HepG2 (cell line): ENCODE results near the gene TUBA4A. TPM values are rescaled to one million over a fixed set of nuclear protein-coding genes. Genes with fewer than 3 reads are reported as not detected.

Source experiments
- GZF1 ChIP-seq: sonication (generic); formaldehyde crosslinking; IDR thresholded peaks from 2 replicates; pipeline ENCODE4 v1.5.1; 2020; ENCODE audit warnings: mild to moderate bottlenecking, missing genetic modification reagents
- JARID2 ChIP-seq: sonication (generic); formaldehyde crosslinking; IDR thresholded peaks from 2 replicates; pipeline ENCODE4 v1.8.1; 2023; ENCODE audit warnings: missing genetic modification reagents, inconsistent platforms; ENCODE audit not compliant: insufficient replicate concordance
- KLF9 ChIP-seq: IDR thresholded peaks from 2 replicates; pipeline ENCODE4 v1.6.1; 2016; ENCODE audit warnings: low read depth
- MBD4 ChIP-seq: IDR thresholded peaks from 2 replicates; pipeline ENCODE4 v1.6.1; 2012; ENCODE audit warnings: low read length, inconsistent platforms, borderline replicate concordance
- MED1 ChIP-seq: sonication (generic); formaldehyde crosslinking; IDR thresholded peaks from 2 replicates; pipeline ENCODE4 v1.4.0; 2020; ENCODE audit warnings: missing genetic modification reagents
- MXI1 ChIP-seq: IDR thresholded peaks from 3 replicates; pipeline ENCODE4 v1.6.1; 2012; ENCODE audit warnings: low read depth, low read length, inconsistent platforms, borderline replicate concordance
- PRMT3 ChIP-seq: sonication (generic); formaldehyde crosslinking; IDR thresholded peaks from 2 replicates; pipeline ENCODE4 v1.8.1; 2022; ENCODE audit warnings: low read depth, mild to moderate bottlenecking, moderate library complexity, missing genetic modification reagents, borderline replicate concordance
- RFX5 ChIP-seq: IDR thresholded peaks from 2 replicates; pipeline ENCODE4 v1.6.1; 2011; ENCODE audit warnings: low read depth, low read length, improper control_type of control experiment
- SETDB1 ChIP-seq: sonication (generic); formaldehyde crosslinking; IDR thresholded peaks from 2 replicates; pipeline ENCODE4 v1.5.1; 2020; ENCODE audit warnings: missing genetic modification reagents, mild to moderate bottlenecking, borderline replicate concordance
- SSRP1 ChIP-seq: IDR thresholded peaks from 2 replicates; pipeline ENCODE4 v1.6.1; 2016; ENCODE audit warnings: control low read depth
- XRCC5 ChIP-seq: fragments of 200-400 bp; formaldehyde crosslinking; optimal IDR thresholded peaks from 2 replicates; pipeline ENCODE3; 2017; ENCODE audit warnings: mild to moderate bottlenecking, low read length
- ZFY ChIP-seq: sonication (generic); formaldehyde crosslinking; IDR thresholded peaks from 2 replicates; pipeline ENCODE4 v1.4.0; 2020; ENCODE audit warnings: missing genetic modification reagents
- ZNF136 ChIP-seq: sonication (generic); formaldehyde crosslinking; IDR thresholded peaks from 2 replicates; pipeline ENCODE4 v1.8.1; 2022; ENCODE audit warnings: low read depth, mild to moderate bottlenecking, moderate library complexity, missing genetic modification reagents
- ZNF282 ChIP-seq: fragments of 450-650 bp; IDR thresholded peaks from 2 replicates; pipeline ENCODE4 v1.6.1; 2018; ENCODE audit not compliant: partially characterized antibody
- ZNF292 ChIP-seq: sonication (generic); formaldehyde crosslinking; IDR thresholded peaks from 2 replicates; pipeline ENCODE4 v1.8.1; 2022; ENCODE audit warnings: mild to moderate bottlenecking, low read depth, missing genetic modification reagents, borderline replicate concordance
- ZNF629 ChIP-seq: sonication (generic); formaldehyde crosslinking; conservative IDR thresholded peaks from 2 replicates; pipeline ENCODE4 v1.5.0; 2020; ENCODE audit warnings: missing genetic modification reagents
- ZSCAN31 ChIP-seq: sonication (generic); formaldehyde crosslinking; IDR thresholded peaks from 2 replicates; pipeline ENCODE4 v1.5.0; 2020; ENCODE audit warnings: low read depth, mild to moderate bottlenecking, missing genetic modification reagents
- ZZZ3 ChIP-seq: sonication (generic); formaldehyde crosslinking; IDR thresholded peaks from 2 replicates; pipeline ENCODE4 v1.4.0; 2020; ENCODE audit warnings: missing genetic modification reagents, mild to moderate bottlenecking, borderline replicate concordance
- polyA plus RNA-seq, 8 experiments: library from polyadenylated mRNA; depleted of rRNA in 3 of 8; stranded (reverse) in 7 of 8; unstranded in 1 of 8; fragments of >200 nt; fragmentation: Illumina TruSeq in 4 of 8; extraction: Trizol in 4 of 8; gene quantifications; 2 replicates each; pipeline versions ENCODE4 v1.2.1 to v1.2.3, GENCODE V29; 2011 to 2016; ENCODE audit warnings: low read depth in 4 of 8, missing spikeins in 1 of 8, mixed read lengths in 1 of 8; ENCODE audit not compliant: insufficient read depth in 1 of 8
- total RNA-seq, 5 experiments: library from RNA; depleted of rRNA; stranded (reverse); fragments of >200 nt; fragmentation: Illumina TruSeq; extraction: Trizol; gene quantifications; 2 replicates each; pipeline ENCODE4 v1.2.3, GENCODE V29; 2016; ENCODE audit warnings: low read depth in 1 of 5
- TF ChIP-seq, protein P1 (sequence below): sonication (generic); formaldehyde crosslinking; conservative IDR thresholded peaks from 2 replicates; pipeline ENCODE4 v1.4.0; 2020; ENCODE audit warnings: missing genetic modification reagents
- TF ChIP-seq, protein P2 (sequence below): sonication (generic); formaldehyde crosslinking; IDR thresholded peaks from 2 replicates; pipeline ENCODE4 v1.8.0; 2023; ENCODE audit warnings: mild to moderate bottlenecking, missing genetic modification reagents
- TF ChIP-seq, protein P3 (sequence below), 2 experiments: fragments of 450-650 bp in 1 of 2; sonication (generic) in 1 of 2; formaldehyde crosslinking; IDR thresholded peaks; 2 replicates each; pipeline versions ENCODE4 v1.5.0 to v1.8.0; 2020 to 2022; ENCODE audit warnings: mild to moderate bottlenecking in 1 of 2, missing genetic modification reagents in 1 of 2
- TF ChIP-seq, protein P4 (sequence below): sonication (generic); formaldehyde crosslinking; IDR thresholded peaks from 2 replicates; pipeline ENCODE4 v1.9.0; 2021; ENCODE audit warnings: missing genetic modification reagents, borderline replicate concordance
- TF ChIP-seq, protein P5 (sequence below): sonication (generic); formaldehyde crosslinking; IDR thresholded peaks from 2 replicates; pipeline ENCODE4 v1.4.0; 2020; ENCODE audit warnings: mild to moderate bottlenecking, missing genetic modification reagents

The TUBA4A gene
- total and polyA plus RNA-seq, 2 of the 13 experiments (the other 11 are each of a cell fraction or from before 2014, with no cell fraction given): 1.3 to 12.7 TPM

DNA sequence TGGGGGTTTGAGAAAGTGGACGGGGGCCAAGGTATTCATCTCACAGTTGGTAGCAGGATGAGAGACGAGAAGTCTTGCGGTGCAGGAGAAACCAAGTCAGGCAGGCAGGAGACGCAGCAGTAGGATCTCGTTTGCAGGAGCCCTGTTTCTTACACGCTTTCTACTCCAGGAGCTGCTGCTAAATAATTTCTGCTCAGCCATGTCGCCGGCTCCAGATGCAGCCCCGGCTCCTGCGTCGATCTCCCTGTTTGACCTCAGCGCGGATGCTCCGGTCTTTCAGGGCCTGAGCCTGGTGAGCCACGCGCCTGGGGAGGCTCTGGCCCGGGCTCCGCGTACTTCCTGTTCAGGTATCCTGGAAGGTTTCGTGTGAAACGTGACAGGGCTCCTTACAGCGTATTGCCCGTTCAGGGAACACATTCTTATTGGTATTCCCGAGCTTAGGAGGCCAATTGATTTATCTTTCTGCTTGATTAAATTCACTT, 23.6 kb downstream of the TUBA4A start (continued):
- no peak for TF ChIP-seq ZSCAN31 (CRISPR knock-in tag)
- TF ChIP-seq ZNF292 (CRISPR knock-in tag): 0 out of 2 replicates have a peak, but pooled peaks have one; percentile 25
- no peak for TF ChIP-seq GZF1 (CRISPR knock-in tag)
- no peak for TF ChIP-seq PRMT3 (CRISPR knock-in tag)
- TF ChIP-seq, protein P1, sequence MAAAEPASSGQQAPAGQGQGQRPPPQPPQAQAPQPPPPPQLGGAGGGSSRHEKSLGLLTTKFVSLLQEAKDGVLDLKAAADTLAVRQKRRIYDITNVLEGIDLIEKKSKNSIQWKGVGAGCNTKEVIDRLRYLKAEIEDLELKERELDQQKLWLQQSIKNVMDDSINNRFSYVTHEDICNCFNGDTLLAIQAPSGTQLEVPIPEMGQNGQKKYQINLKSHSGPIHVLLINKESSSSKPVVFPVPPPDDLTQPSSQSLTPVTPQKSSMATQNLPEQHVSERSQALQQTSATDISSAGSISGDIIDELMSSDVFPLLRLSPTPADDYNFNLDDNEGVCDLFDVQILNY: 0 out of 2 replicates have a peak, but pooled peaks have one; percentile 37
- TF ChIP-seq MED1: peak; percentile 21; the same call in 1 of the 2 replicates
- TF ChIP-seq, protein P2, sequence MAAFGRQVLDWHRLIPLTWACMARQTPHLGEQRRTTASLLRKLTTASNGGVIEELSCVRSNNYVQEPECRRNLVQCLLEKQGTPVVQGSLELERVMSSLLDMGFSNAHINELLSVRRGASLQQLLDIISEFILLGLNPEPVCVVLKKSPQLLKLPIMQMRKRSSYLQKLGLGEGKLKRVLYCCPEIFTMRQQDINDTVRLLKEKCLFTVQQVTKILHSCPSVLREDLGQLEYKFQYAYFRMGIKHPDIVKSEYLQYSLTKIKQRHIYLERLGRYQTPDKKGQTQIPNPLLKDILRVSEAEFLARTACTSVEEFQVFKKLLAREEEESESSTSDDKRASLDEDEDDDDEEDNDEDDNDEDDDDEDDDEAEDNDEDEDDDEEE (CRISPR knock-in tag): no peak
- TF ChIP-seq, protein P3, sequence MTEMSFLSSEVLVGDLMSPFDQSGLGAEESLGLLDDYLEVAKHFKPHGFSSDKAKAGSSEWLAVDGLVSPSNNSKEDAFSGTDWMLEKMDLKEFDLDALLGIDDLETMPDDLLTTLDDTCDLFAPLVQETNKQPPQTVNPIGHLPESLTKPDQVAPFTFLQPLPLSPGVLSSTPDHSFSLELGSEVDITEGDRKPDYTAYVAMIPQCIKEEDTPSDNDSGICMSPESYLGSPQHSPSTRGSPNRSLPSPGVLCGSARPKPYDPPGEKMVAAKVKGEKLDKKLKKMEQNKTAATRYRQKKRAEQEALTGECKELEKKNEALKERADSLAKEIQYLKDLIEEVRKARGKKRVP (CRISPR knock-in tag; IDR thresholded peaks at IDR 0.05): no peak
- TF ChIP-seq ZNF282: no peak
- TF ChIP-seq, protein P4, sequence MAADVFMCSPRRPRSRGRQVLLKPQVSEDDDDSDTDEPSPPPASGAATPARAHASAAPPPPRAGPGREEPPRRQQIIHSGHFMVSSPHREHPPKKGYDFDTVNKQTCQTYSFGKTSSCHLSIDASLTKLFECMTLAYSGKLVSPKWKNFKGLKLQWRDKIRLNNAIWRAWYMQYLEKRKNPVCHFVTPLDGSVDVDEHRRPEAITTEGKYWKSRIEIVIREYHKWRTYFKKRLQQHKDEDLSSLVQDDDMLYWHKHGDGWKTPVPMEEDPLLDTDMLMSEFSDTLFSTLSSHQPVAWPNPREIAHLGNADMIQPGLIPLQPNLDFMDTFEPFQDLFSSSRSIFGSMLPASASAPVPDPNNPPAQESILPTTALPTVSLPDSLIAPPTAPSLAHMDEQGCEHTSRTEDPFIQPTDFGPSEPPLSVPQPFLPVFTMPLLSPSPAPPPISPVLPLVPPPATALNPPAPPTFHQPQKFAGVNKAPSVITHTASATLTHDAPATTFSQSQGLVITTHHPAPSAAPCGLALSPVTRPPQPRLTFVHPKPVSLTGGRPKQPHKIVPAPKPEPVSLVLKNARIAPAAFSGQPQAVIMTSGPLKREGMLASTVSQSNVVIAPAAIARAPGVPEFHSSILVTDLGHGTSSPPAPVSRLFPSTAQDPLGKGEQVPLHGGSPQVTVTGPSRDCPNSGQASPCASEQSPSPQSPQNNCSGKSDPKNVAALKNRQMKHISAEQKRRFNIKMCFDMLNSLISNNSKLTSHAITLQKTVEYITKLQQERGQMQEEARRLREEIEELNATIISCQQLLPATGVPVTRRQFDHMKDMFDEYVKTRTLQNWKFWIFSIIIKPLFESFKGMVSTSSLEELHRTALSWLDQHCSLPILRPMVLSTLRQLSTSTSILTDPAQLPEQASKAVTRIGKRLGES (CRISPR knock-in tag): no peak
- no peak for TF ChIP-seq KLF9
- no peak for TF ChIP-seq JARID2 (CRISPR knock-in tag)
- TF ChIP-seq SSRP1 (CRISPR knock-in tag): no peak
- no peak for TF ChIP-seq SETDB1 (CRISPR knock-in tag)
- no peak for TF ChIP-seq RFX5
- TF ChIP-seq MBD4: no peak
- TF ChIP-seq, protein P5, sequence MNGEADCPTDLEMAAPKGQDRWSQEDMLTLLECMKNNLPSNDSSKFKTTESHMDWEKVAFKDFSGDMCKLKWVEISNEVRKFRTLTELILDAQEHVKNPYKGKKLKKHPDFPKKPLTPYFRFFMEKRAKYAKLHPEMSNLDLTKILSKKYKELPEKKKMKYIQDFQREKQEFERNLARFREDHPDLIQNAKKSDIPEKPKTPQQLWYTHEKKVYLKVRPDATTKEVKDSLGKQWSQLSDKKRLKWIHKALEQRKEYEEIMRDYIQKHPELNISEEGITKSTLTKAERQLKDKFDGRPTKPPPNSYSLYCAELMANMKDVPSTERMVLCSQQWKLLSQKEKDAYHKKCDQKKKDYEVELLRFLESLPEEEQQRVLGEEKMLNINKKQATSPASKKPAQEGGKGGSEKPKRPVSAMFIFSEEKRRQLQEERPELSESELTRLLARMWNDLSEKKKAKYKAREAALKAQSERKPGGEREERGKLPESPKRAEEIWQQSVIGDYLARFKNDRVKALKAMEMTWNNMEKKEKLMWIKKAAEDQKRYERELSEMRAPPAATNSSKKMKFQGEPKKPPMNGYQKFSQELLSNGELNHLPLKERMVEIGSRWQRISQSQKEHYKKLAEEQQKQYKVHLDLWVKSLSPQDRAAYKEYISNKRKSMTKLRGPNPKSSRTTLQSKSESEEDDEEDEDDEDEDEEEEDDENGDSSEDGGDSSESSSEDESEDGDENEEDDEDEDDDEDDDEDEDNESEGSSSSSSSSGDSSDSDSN: peak; percentile 80
- TF ChIP-seq ZNF629 (CRISPR knock-in tag): no peak
- TF ChIP-seq MXI1: peak; percentile 64; the same call in 1 of the 3 replicates
- TF ChIP-seq ZFY (CRISPR knock-in tag): peak; percentile 42; the same call in 1 of the 2 replicates
- no peak for TF ChIP-seq ZZZ3
- TF ChIP-seq ZNF136 (CRISPR knock-in tag): no peak
- peak; percentile 0 for TF ChIP-seq XRCC5
